ENCODE results near the gene RHOH.

The RHOH gene

GRCh38 chr4:40256329-40256728, 59.5 kb downstream of the RHOH start:
- no peak overlapping the region for H3K27ac ChIP-seq
- no peak for TF ChIP-seq CTCF (IDR thresholded peaks at IDR 0.05)
- no peaks in the 10 kb centered on the region for H3K27me3 ChIP-seq
- DNase-seq, result no peak
- H3K36me3 ChIP-seq, result no peaks in the 10 kb centered on the region
- H3K9me3 ChIP-seq, result no peaks in the 10 kb centered on the region
- intact Hi-C loops (cut with DNase I; ENCODE audit: low total_unique reads), result no loop called here
- H3K4me3 ChIP-seq, result no peak overlapping the region
- H3K4me1 ChIP-seq, result no peaks in the 10 kb centered on the region

- TF ChIP-seq CTCF (IDR thresholded peaks at IDR 0.05), result no peak
- no peak for DNase-seq
- Histone ChIP-seq H3K27ac (no peak overlapping the region), H3K9me3 (no peaks in the 10 kb centered on the region), H3K4me1 (no peaks in the 10 kb centered on the region), H3K27me3 (no peaks in the 10 kb centered on the region), H3K4me3 (no peak overlapping the region), H3K36me3 (no peaks in the 10 kb centered on the region)
- intact Hi-C loops (cut with DNase I; ENCODE audit: low total_unique reads), result no loop called here
Measured at GRCh38 chr4:40256817-40257216, 60.0 kb downstream of the RHOH start.

DNA sequence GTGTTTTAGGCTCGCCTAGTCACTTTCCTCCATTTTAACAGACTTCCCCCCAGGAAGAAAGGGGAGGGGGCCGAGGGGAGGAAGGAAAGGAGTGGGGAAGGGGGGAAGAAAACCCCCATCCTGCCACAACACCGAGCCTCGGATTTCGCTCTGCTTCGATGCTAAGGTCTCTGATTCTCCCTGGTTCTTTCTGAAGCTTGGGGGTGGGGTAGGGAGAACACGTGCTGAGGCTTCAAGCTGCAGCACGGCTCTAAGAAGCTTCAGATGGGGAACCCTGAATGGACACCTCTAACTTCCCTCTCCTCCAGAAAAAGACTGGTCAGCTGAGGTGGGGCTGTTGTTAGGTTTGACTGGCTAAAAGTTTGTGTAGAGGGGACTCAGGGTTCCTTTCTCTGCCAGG, 61.8 kb downstream of the RHOH start:
- no peak for TF ChIP-seq CTCF (IDR thresholded peaks at IDR 0.05)
- H3K9me3 ChIP-seq, result no peaks in the 10 kb centered on the region
- intact Hi-C loops (cut with DNase I; ENCODE audit: low total_unique reads), result no loop called here
- DNase-seq, result no peak
- no peaks in the 10 kb centered on the region for H3K36me3 ChIP-seq
- H3K27me3 ChIP-seq, result no peaks in the 10 kb centered on the region
- no peak overlapping the region for H3K4me3 ChIP-seq
- H3K4me1 ChIP-seq, result no peaks in the 10 kb centered on the region
- no peak overlapping the region for H3K27ac ChIP-seq

DNA sequence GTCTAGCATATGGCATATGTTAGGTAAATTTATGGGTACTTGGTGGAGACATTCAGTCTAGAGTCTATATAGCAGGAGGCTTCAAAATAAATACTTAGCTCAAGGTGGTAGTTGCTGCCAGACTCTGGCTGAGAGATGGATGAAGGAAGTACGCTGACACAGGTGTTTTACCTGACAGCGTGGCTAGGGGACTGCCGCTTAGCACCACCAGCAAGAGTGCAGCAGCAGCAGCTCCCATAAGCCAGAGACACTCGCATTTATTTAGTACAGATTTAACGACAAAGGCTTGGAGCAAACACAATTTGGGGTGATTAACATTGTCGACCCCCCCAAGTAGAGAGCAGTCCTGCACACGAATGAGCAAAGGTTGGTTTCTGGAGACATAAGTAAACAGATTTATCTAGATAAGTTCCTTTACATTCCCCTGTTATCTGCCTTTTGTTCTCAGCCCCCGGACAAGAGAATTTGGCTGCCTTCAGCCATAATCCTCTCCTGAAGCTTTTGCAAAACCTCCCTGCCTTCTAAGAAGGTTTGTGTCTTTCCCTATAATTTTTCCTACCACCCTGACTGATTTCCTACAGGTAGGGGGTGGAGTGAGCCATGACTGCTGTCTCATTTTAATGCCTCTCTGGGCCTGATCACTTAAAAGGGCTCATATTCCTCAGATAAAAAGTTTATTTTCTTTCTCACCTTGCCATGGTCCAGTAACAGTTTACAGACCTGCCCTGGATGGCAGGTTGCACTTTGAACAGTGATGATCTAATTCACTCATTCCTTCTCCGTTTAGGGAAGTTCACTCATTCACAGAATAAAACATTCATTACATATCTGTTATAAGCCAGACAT, 64.6 kb downstream of the RHOH start:
- Histone ChIP-seq H3K36me3 (no peaks in the 10 kb centered on the region), H3K9me3 (no peaks in the 10 kb centered on the region), H3K27me3 (no peaks in the 10 kb centered on the region), H3K4me3 (no peak overlapping the region), H3K27ac (no peak overlapping the region), H3K4me1 (no peaks in the 10 kb centered on the region)
- intact Hi-C loops (cut with DNase I; ENCODE audit: low total_unique reads), result no loop called here
- no peak for TF ChIP-seq CTCF (IDR thresholded peaks at IDR 0.05)
- DNase-seq, result no peak

- H3K27ac ChIP-seq, result no peak overlapping the region
- no peak for DNase-seq
- H3K27me3 ChIP-seq, result no peaks in the 10 kb centered on the region
- no peaks in the 10 kb centered on the region for H3K4me1 ChIP-seq
- no peaks in the 10 kb centered on the region for H3K36me3 ChIP-seq
- no peak for TF ChIP-seq CTCF (IDR thresholded peaks at IDR 0.05)
- intact Hi-C loops (cut with DNase I; ENCODE audit: low total_unique reads), result no loop called here
- no peak overlapping the region for H3K4me3 ChIP-seq
- H3K9me3 ChIP-seq, result no peaks in the 10 kb centered on the region
Measured at GRCh38 chr4:40262077-40262528, 65.3 kb downstream of the RHOH start.
